Kidney (tissue), 14 donors: ENCODE results near the gene PLPP1. TPM values are rescaled to one million over a fixed set of nuclear protein-coding genes. Genes with fewer than 3 reads are reported as not detected.

ENCODE experiments used
- DNase-seq, 5 donors: peaks; one replicate each; pipeline ENCODE4 v3.0.0-alpha.2; 2013 to 2020
- FAIRE-seq: peaks from 2 replicates; lab custom pipeline; 2012; peaks lifted over from hg19 to GRCh38; lab: Jason Lieb, UNC
- H3K27ac ChIP-seq, 2 donors: one replicate each; pipeline ENCODE4 v1.7.0; 2013; ENCODE audit warnings: low read depth in 2 of 2, low read length in 2 of 2, inconsistent platforms in 1 of 2
- H3K27me3 ChIP-seq: one replicate; pipeline ENCODE4 v1.7.1; 2013; ENCODE audit warnings: low read length, inconsistent platforms; ENCODE audit not compliant: control insufficient read depth, insufficient read depth
- H3K36me3 ChIP-seq, 3 donors: one replicate each; pipeline versions ENCODE4 v1.7.0 to v1.7.1; 2013; ENCODE audit warnings: low read length in 3 of 3, control low read depth in 1 of 3, inconsistent platforms in 1 of 3; ENCODE audit not compliant: insufficient read depth in 3 of 3, control insufficient read depth in 2 of 3
- H3K4me1 ChIP-seq, 3 donors: one replicate each; pipeline versions ENCODE4 v1.7.0 to v1.7.1; 2013; ENCODE audit warnings: low read length in 3 of 3, inconsistent platforms in 1 of 3, low read depth in 1 of 3; ENCODE audit not compliant: control insufficient read depth in 2 of 3, insufficient read depth in 2 of 3
- H3K4me3 ChIP-seq, 3 donors: one replicate each; pipeline versions ENCODE4 v1.7.0 to v1.8.1; 2013; ENCODE audit warnings: low read length in 3 of 3, control low read depth in 1 of 3, inconsistent platforms in 1 of 3
- H3K9ac ChIP-seq, 3 donors: one replicate each; pipeline versions ENCODE4 v1.7.0 to v1.7.1; 2013; ENCODE audit warnings: low read length in 3 of 3, control low read depth in 1 of 3, inconsistent platforms in 1 of 3
- H3K9me3 ChIP-seq, 3 donors: one replicate each; pipeline versions ENCODE4 v1.7.0 to v1.7.1; 2013; ENCODE audit warnings: low read length in 3 of 3, control low read depth in 1 of 3, inconsistent platforms in 1 of 3; ENCODE audit not compliant: control insufficient read depth in 2 of 3, insufficient read depth in 1 of 3
- CTCF ChIP-seq: IDR thresholded peaks from 3 replicates; pipeline ENCODE4 v1.5.1; 2012; ENCODE audit warnings: mild to moderate bottlenecking, moderate library complexity, borderline replicate concordance; ENCODE audit not compliant: insufficient read depth; ENCODE audit errors: extremely low read depth
- intact Hi-C: fragments of 100-400 bp; cut with DNase I; formaldehyde crosslinking; loops from one replicate; pipeline ENCODE4 v1.11.1; 2022
- polyA plus RNA-seq: library from polyadenylated mRNA; stranded (reverse); fragments of 350-450 nt; fragmentation: Illumina TruSeq; extraction: RNeasy Lipid Tissue Mini Kit (QIAGEN cat#74804); gene quantifications from one replicate; pipeline ENCODE4 v1.2.3, GENCODE V29; 2014; ENCODE audit warnings: low read depth, low replicate concordance; ENCODE audit not compliant: insufficient read depth
- total RNA-seq: library from RNA; stranded (reverse); fragmentation: NEBNext Ultra II Directional; extraction: Animal tissue kit (Norgen Biotek cat#: 25700); gene quantifications from one replicate; pipeline ENCODE4 v1.2.1, GENCODE V29; 2021
- donor health status: control.
- donor health status: control.
- donor health status: control.
- donor health status: control.
- donor health status: control.
- donor health status: DM: yes; HTN: yes; CAD: no.
- donor health status: Normal renal cell carcinoma (clear cell type).

Gene PLPP1
- total and polyA plus RNA-seq, 2 donors from 2014 or later: 144 to 166 TPM

GRCh38 chr5:55492449-55492848 lies 42.3 kb downstream of the PLPP1 start:
- no peak overlapping the region for H3K27ac ChIP-seq
- H3K4me3 ChIP-seq: no peak overlapping the region
- DNase-seq (no peak), FAIRE-seq (no peak)
- no peak overlapping the region for H3K9ac ChIP-seq
- intact Hi-C loops: no loop called here
- H3K4me1 ChIP-seq: peaks cover 0 to 7% (median 0%) of the 10 kb centered on the region in 3 donors
- no peaks in the 10 kb centered on the region for H3K27me3 ChIP-seq
- H3K36me3 ChIP-seq: no peaks in the 10 kb centered on the region
- TF ChIP-seq CTCF: no peak
- H3K9me3 ChIP-seq: no peaks in the 10 kb centered on the region

GRCh38 chr5:55485073-55485472 lies 49.7 kb downstream of the PLPP1 start:
- no peak for TF ChIP-seq CTCF
- Histone ChIP-seq H3K9me3 (no peaks in the 10 kb centered on the region), H3K4me1 (peaks cover 0 to 9% (median 3%) of the 10 kb centered on the region in 3 donors), H3K36me3 (no peaks in the 10 kb centered on the region), H3K27me3 (no peaks in the 10 kb centered on the region), H3K9ac (no peak overlapping the region), H3K27ac (no peak overlapping the region), H3K4me3 (no peak overlapping the region)
- FAIRE-seq (peak; percentile 38), DNase-seq (peak in 1 of 5 donors; percentile 39)
- intact Hi-C loops: no loop called here

GRCh38 chr5:55484531-55484930 lies 50.2 kb downstream of the PLPP1 start:
- intact Hi-C loops: no loop called here
- FAIRE-seq (no peak), DNase-seq (no peak)

More at GRCh38 chr5:55484531-55484930, 50.2 kb downstream of the PLPP1 start:
- Histone ChIP-seq H3K27ac (no peak overlapping the region), H3K9me3 (no peaks in the 10 kb centered on the region), H3K27me3 (no peaks in the 10 kb centered on the region), H3K36me3 (no peaks in the 10 kb centered on the region), H3K4me3 (no peak overlapping the region), H3K9ac (no peak overlapping the region), H3K4me1 (peaks cover 0 to 9% (median 3%) of the 10 kb centered on the region in 3 donors)
- no peak for TF ChIP-seq CTCF
